ENCODE results near the gene UBE2G2.

Gene UBE2G2

DNA sequence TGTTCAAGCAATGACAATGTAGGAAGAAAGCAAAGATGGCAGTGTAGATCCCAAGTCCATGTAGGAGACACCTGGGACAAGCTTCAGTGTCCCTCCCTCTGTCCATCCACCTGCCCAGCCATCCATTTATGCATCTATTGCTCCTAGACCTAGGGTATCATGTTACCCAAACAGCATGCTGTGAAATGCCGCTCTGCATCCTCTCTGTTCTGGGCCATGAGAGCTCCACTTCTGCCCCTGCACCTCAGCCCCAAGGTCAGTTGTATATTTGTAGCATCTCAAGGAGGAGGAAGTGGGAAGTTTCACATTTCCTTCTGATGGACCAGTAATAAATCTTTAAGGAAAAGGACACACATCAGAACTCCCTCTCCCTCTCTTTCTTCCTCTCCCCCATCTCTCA lies 62.3 kb downstream of the UBE2G2 start:
- ChIA-PET POLR2A (no interaction called here), CTCF (interaction anchor here (1.1 kb wide), 1 partner anchor 229 kb away, joined by 3 read pairs; no protein-coding TSS in a partner anchor)
- Histone ChIP-seq H3K36me3 (ENCODE audit: control insufficient read depth in 4 of 4, insufficient read depth in 4 of 4, low read length in 3 of 4) (no peaks in the 10 kb centered on the region), H3K27ac (ENCODE audit: insufficient read depth in 1 of 2, low read depth in 1 of 2, low read length in 2 of 2, poor library complexity in 1 of 2, severe bottlenecking in 2 of 2) (no peak overlapping the region), H3K4me3 (ENCODE audit: control insufficient read depth in 1 of 7, extremely low read depth in 1 of 7, insufficient read depth in 4 of 7, low read depth in 2 of 7, low read length in 6 of 7) (no peak overlapping the region), H3K27me3 (replicated peaks in 2 of 5; ENCODE audit: control insufficient read depth in 4 of 5, insufficient read depth in 5 of 5, low read length in 4 of 5) (peaks cover 0 to 4% (median 0%) of the 10 kb centered on the region in 5 experiments), H3K4me1 (ENCODE audit: control extremely low read depth in 1 of 4, control insufficient read depth in 4 of 4, insufficient read depth in 4 of 4, low read length in 3 of 4) (no peaks in the 10 kb centered on the region), H3K9me3 (ENCODE audit: control extremely low read depth in 1 of 5, control insufficient read depth in 4 of 5, insufficient read depth in 2 of 5, low read depth in 1 of 5, low read length in 4 of 5) (peaks cover 3 to 69% (median 48%) of the 10 kb centered on the region in 5 experiments)
- DNase-seq = no peak
- 80% methylated on average over 1 of the region's 1 CpG for WGBS (ENCODE audit: insufficient coverage)

DNA sequence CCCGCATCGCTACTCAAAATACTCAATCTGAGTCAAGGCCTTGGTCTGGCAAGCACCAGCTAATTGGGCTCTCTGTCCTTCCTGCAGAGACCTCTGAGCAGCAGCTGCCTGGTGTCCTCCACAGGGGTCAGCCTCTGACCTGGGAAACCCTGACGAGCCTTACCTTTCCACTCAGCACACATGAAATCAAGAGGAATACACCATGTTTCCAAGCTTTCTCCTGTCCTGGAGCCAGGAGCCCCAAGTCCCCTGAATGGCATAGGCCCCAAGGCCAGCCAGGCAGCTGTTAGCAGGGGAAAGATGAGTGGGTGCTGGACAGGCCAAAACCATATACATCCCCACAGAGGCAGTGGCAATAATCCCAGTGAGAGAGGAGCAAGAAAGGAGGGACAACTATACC lies 63.0 kb downstream of the UBE2G2 start:
- no peaks in the 10 kb centered on the region for H3K4me1 ChIP-seq (ENCODE audit: control extremely low read depth in 1 of 4, control insufficient read depth in 4 of 4, insufficient read depth in 4 of 4, low read length in 3 of 4)
- no peaks in the 10 kb centered on the region for H3K36me3 ChIP-seq (ENCODE audit: control insufficient read depth in 4 of 4, insufficient read depth in 4 of 4, low read length in 3 of 4)
- peaks cover 0 to 4% (median 0%) of the 10 kb centered on the region in 5 experiments for H3K27me3 ChIP-seq (replicated peaks in 2 of 5; ENCODE audit: control insufficient read depth in 4 of 5, insufficient read depth in 5 of 5, low read length in 4 of 5)
- DNase-seq = no peak
- ChIA-PET POLR2A (no interaction called here), CTCF (no interaction called here)
- no peak overlapping the region for H3K27ac ChIP-seq (ENCODE audit: insufficient read depth in 1 of 2, low read depth in 1 of 2, low read length in 2 of 2, poor library complexity in 1 of 2, severe bottlenecking in 2 of 2)
- 62% methylated on average over 3 of the region's 3 CpGs for WGBS (ENCODE audit: insufficient coverage)
- H3K9me3 ChIP-seq (ENCODE audit: control extremely low read depth in 1 of 5, control insufficient read depth in 4 of 5, insufficient read depth in 2 of 5, low read depth in 1 of 5, low read length in 4 of 5) = peaks cover 3 to 67% (median 47%) of the 10 kb centered on the region in 5 experiments
- H3K4me3 ChIP-seq (ENCODE audit: control insufficient read depth in 1 of 7, extremely low read depth in 1 of 7, insufficient read depth in 4 of 7, low read depth in 2 of 7, low read length in 6 of 7) = no peak overlapping the region

DNA sequence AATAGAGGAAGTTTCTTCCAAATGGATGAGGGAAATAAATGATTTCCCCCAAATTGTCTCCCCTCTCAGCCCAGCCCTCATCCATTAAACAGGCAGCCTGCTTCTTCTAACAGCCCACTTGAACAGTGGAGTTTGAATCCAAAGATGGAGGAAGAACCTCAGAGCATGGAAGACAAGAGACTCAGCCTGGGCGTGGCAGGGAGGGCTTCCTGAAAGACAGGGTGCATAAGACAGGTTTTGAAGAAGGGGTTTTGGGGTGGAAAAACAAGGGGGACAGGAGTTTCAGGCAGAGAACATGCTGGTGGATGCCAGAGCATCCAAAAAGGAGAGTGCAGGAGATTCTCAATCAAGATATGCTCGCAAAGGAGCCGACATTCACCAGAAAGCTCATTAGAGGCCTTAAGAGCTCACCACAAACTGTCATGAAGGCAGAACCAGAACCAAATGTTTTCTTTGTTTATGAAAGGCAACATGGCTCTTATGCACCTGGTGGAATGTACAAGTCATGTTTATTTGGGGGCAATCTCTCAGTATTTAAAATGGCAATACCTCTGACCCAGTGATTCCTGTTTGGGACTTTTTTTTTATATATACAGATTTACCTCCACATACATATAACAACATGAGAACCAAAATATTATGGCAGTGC lies 63.8 kb downstream of the UBE2G2 start:
- Histone ChIP-seq H3K27me3 (replicated peaks in 2 of 5; ENCODE audit: control insufficient read depth in 4 of 5, insufficient read depth in 5 of 5, low read length in 4 of 5) (peaks cover 0 to 4% (median 0%) of the 10 kb centered on the region in 5 experiments), H3K27ac (ENCODE audit: insufficient read depth in 1 of 2, low read depth in 1 of 2, low read length in 2 of 2, poor library complexity in 1 of 2, severe bottlenecking in 2 of 2) (no peak overlapping the region), H3K4me1 (ENCODE audit: control extremely low read depth in 1 of 4, control insufficient read depth in 4 of 4, insufficient read depth in 4 of 4, low read length in 3 of 4) (no peaks in the 10 kb centered on the region), H3K36me3 (ENCODE audit: control insufficient read depth in 4 of 4, insufficient read depth in 4 of 4, low read length in 3 of 4) (no peaks in the 10 kb centered on the region), H3K4me3 (ENCODE audit: control insufficient read depth in 1 of 7, extremely low read depth in 1 of 7, insufficient read depth in 4 of 7, low read depth in 2 of 7, low read length in 6 of 7) (no peak overlapping the region), H3K9me3 (ENCODE audit: control extremely low read depth in 1 of 5, control insufficient read depth in 4 of 5, insufficient read depth in 2 of 5, low read depth in 1 of 5, low read length in 4 of 5) (peaks cover 3 to 68% (median 43%) of the 10 kb centered on the region in 5 experiments)
- 68% methylated on average over 3 of the region's 3 CpGs for WGBS (ENCODE audit: insufficient coverage)
- DNase-seq = peak; percentile 31 to 59 (median 53)
- ChIA-PET POLR2A (no interaction called here), CTCF (no interaction called here)

- Histone ChIP-seq H3K36me3 (ENCODE audit: control insufficient read depth in 4 of 4, insufficient read depth in 4 of 4, low read length in 3 of 4) (no peaks in the 10 kb centered on the region), H3K4me1 (ENCODE audit: control extremely low read depth in 1 of 4, control insufficient read depth in 4 of 4, insufficient read depth in 4 of 4, low read length in 3 of 4) (no peaks in the 10 kb centered on the region), H3K4me3 (ENCODE audit: control insufficient read depth in 1 of 7, extremely low read depth in 1 of 7, insufficient read depth in 4 of 7, low read depth in 2 of 7, low read length in 6 of 7) (no peak overlapping the region), H3K27me3 (replicated peaks in 2 of 5; ENCODE audit: control insufficient read depth in 4 of 5, insufficient read depth in 5 of 5, low read length in 4 of 5) (peaks cover 0 to 14% (median 0%) of the 10 kb centered on the region in 5 experiments), H3K9me3 (ENCODE audit: control extremely low read depth in 1 of 5, control insufficient read depth in 4 of 5, insufficient read depth in 2 of 5, low read depth in 1 of 5, low read length in 4 of 5) (peaks cover 3 to 78% (median 43%) of the 10 kb centered on the region in 5 experiments), H3K27ac (ENCODE audit: insufficient read depth in 1 of 2, low read depth in 1 of 2, low read length in 2 of 2, poor library complexity in 1 of 2, severe bottlenecking in 2 of 2) (no peak overlapping the region)
- DNase-seq = no peak
- ChIA-PET POLR2A (no interaction called here), CTCF (no interaction called here)
- 94% methylated on average over 8 of the region's 8 CpGs for WGBS (ENCODE audit: insufficient coverage)
These were observed 65.2 kb downstream of the UBE2G2 start for GRCh38 chr21:44736291-44737004.

DNA sequence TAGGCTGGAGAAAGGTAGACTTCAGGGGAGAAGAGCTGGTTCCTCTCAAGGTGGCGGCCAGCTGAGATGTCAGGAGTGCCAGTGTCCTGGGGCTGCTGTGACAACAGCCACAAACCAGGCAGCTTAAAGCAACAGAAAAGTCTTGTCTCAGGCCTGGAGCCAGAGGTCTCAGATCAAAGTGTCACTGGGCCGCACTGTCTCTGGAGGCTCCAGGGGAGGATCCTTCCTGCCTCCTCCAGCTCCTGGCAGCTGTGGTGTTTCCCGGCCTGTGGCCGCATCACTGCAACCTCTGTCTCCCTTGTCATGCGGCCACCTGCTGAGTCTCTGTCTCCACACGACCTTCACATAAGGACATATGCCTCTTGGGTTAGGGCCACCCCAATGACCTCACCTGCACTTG lies 65.8 kb downstream of the UBE2G2 start:
- Histone ChIP-seq H3K9me3 (ENCODE audit: control extremely low read depth in 1 of 5, control insufficient read depth in 4 of 5, insufficient read depth in 2 of 5, low read depth in 1 of 5, low read length in 4 of 5) (peaks cover 3 to 79% (median 43%) of the 10 kb centered on the region in 5 experiments), H3K27me3 (replicated peaks in 2 of 5; ENCODE audit: control insufficient read depth in 4 of 5, insufficient read depth in 5 of 5, low read length in 4 of 5) (peaks cover 0 to 20% (median 0%) of the 10 kb centered on the region in 5 experiments), H3K27ac (ENCODE audit: insufficient read depth in 1 of 2, low read depth in 1 of 2, low read length in 2 of 2, poor library complexity in 1 of 2, severe bottlenecking in 2 of 2) (no peak overlapping the region), H3K4me3 (ENCODE audit: control insufficient read depth in 1 of 7, extremely low read depth in 1 of 7, insufficient read depth in 4 of 7, low read depth in 2 of 7, low read length in 6 of 7) (no peak overlapping the region), H3K36me3 (ENCODE audit: control insufficient read depth in 4 of 4, insufficient read depth in 4 of 4, low read length in 3 of 4) (no peaks in the 10 kb centered on the region), H3K4me1 (ENCODE audit: control extremely low read depth in 1 of 4, control insufficient read depth in 4 of 4, insufficient read depth in 4 of 4, low read length in 3 of 4) (no peaks in the 10 kb centered on the region)
- POLR2A ChIA-PET = no interaction called here
- no peak for DNase-seq
- CTCF ChIA-PET = no interaction called here
- 84% methylated on average over 6 of the region's 6 CpGs for WGBS (ENCODE audit: insufficient coverage)

DNA sequence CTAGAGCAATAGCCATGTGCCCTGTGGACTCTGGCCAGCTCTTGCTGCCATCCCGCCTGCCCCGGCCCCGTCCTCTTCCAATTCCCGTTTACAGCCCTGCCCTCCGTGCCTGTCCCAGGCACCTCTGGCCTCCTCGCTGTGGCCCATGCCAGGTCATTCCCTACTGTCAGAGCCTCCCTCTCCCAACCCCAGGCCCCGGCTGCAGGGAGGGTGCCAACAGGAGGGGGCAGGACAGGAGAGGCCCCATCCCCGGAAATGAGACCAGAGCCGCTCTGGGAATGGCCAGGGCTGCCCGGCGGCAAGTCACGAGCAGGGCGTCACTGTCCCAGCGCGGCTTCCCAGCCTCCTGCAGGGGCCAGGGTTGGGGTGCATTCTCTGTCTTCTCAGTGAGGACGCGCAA lies 66.8 kb downstream of the UBE2G2 start:
- CTCF ChIA-PET = no interaction called here
- DNase-seq = no peak
- 90% methylated on average over 15 of the region's 17 CpGs for WGBS (ENCODE audit: insufficient coverage)
- H3K4me3 ChIP-seq (ENCODE audit: control insufficient read depth in 1 of 7, extremely low read depth in 1 of 7, insufficient read depth in 4 of 7, low read depth in 2 of 7, low read length in 6 of 7) = no peak overlapping the region
- H3K27ac ChIP-seq (ENCODE audit: insufficient read depth in 1 of 2, low read depth in 1 of 2, low read length in 2 of 2, poor library complexity in 1 of 2, severe bottlenecking in 2 of 2) = no peak overlapping the region
- H3K4me1 ChIP-seq (ENCODE audit: control extremely low read depth in 1 of 4, control insufficient read depth in 4 of 4, insufficient read depth in 4 of 4, low read length in 3 of 4) = no peaks in the 10 kb centered on the region
- peaks cover 0 to 27% (median 0%) of the 10 kb centered on the region in 5 experiments for H3K27me3 ChIP-seq (replicated peaks in 2 of 5; ENCODE audit: control insufficient read depth in 4 of 5, insufficient read depth in 5 of 5, low read length in 4 of 5)
- POLR2A ChIA-PET = no interaction called here
- H3K9me3 ChIP-seq (ENCODE audit: control extremely low read depth in 1 of 5, control insufficient read depth in 4 of 5, insufficient read depth in 2 of 5, low read depth in 1 of 5, low read length in 4 of 5) = peaks cover 3 to 80% (median 41%) of the 10 kb centered on the region in 5 experiments
- H3K36me3 ChIP-seq (ENCODE audit: control insufficient read depth in 4 of 4, insufficient read depth in 4 of 4, low read length in 3 of 4) = no peaks in the 10 kb centered on the region

DNA sequence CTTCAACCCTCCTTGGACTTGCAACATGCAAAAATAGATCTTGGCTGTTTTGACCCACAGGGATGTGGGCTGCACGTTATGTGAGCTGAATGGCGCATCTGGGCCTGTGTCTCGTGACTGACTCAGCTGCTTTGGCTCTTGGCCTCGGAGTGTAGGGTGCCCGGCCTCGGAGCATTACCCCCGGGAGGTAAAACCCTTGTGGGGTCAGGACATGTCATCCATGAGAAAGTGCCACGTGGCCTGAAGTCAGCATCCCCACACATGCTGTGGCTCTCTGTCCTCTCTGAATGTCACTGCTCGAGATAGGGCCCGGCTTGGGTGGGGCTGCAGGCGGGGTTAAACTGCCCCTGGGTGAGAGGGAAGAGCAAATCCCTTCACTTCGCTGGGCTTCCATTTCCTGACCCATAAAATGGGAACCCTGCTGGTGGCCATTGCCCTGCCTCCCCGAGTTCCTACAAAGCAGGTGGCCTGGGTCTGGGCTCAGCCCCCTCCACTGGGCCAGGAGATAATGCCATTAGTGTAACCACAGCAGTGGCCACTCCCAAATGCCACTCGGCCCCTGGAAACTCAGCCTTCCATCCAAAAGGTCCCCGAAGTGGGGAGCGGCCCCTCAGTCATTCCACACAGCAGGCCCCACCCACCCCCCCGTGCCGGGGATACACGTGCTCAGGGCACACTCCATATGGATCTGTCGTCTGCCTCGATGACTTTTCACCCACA lies 67.4 kb downstream of the UBE2G2 start:
- Histone ChIP-seq H3K4me1 (ENCODE audit: control extremely low read depth in 1 of 4, control insufficient read depth in 4 of 4, insufficient read depth in 4 of 4, low read length in 3 of 4) (no peaks in the 10 kb centered on the region), H3K27me3 (replicated peaks in 2 of 5; ENCODE audit: control insufficient read depth in 4 of 5, insufficient read depth in 5 of 5, low read length in 4 of 5) (peaks cover 0 to 30% (median 0%) of the 10 kb centered on the region in 5 experiments), H3K4me3 (ENCODE audit: control insufficient read depth in 1 of 7, extremely low read depth in 1 of 7, insufficient read depth in 4 of 7, low read depth in 2 of 7, low read length in 6 of 7) (no peak overlapping the region), H3K27ac (ENCODE audit: insufficient read depth in 1 of 2, low read depth in 1 of 2, low read length in 2 of 2, poor library complexity in 1 of 2, severe bottlenecking in 2 of 2) (no peak overlapping the region), H3K36me3 (ENCODE audit: control insufficient read depth in 4 of 4, insufficient read depth in 4 of 4, low read length in 3 of 4) (no peaks in the 10 kb centered on the region), H3K9me3 (ENCODE audit: control extremely low read depth in 1 of 5, control insufficient read depth in 4 of 5, insufficient read depth in 2 of 5, low read depth in 1 of 5, low read length in 4 of 5) (peaks cover 3 to 75% (median 35%) of the 10 kb centered on the region in 5 experiments)
- CTCF ChIA-PET = no interaction called here
- 96% methylated on average over 16 of the region's 21 CpGs for WGBS (ENCODE audit: insufficient coverage)
- POLR2A ChIA-PET = no interaction called here
- DNase-seq = no peak
